H7 (cell line): Measurements from ENCODE around the gene LIN9. TPM values are rescaled to one million over a fixed set of nuclear protein-coding genes. Genes with fewer than 3 reads are reported as not detected.
"Not testable (repeated sequence)": the region's sequence is repeated elsewhere in the genome, so short reads cannot be mapped to it uniquely, and the experiment has no call there.

Source experiments
- DNase-seq: peaks from one replicate; pipeline ENCODE4 v3.0.0; 2012
- H3K27me3 ChIP-seq: 2 replicates; pipeline ENCODE4 v1.6.0; 2011; ENCODE audit warnings: mild to moderate bottlenecking, low read length; ENCODE audit not compliant: control insufficient read depth, insufficient read depth
- H3K36me3 ChIP-seq: replicated peaks from 2 replicates; pipeline ENCODE4 v1.5.1; 2011; ENCODE audit warnings: low read length; ENCODE audit not compliant: control insufficient read depth, insufficient read depth
- H3K4me3 ChIP-seq: 2 replicates; pipeline ENCODE4 v1.5.1; 2011; ENCODE audit warnings: low read depth, mild to moderate bottlenecking, control low read depth, low read length, moderate library complexity; ENCODE audit not compliant: insufficient read depth
- total RNA-seq: library from RNA; depleted of rRNA; stranded (reverse); fragments of >200 nt; shearing (Covaris generic); gene quantifications from 2 replicates; pipeline ENCODE4 v1.2.3, GENCODE V29; 2014

The LIN9 gene
- total RNA-seq, 1 experiment from 2014 or later, result 19.9 TPM

- H3K27me3 ChIP-seq, H3K36me3 ChIP-seq, DNase-seq, H3K4me3 ChIP-seq: not testable (repeated sequence)
These were observed 36.6 kb downstream of the LIN9 start for GRCh38 chr1:226272233-226272902.

GRCh38 chr1:226268421-226269124 lies 40.4 kb downstream of the LIN9 start:
- no peaks in the 10 kb centered on the region; the same call in none of the 2 replicates for H3K36me3 ChIP-seq
- no peak overlapping the region for H3K4me3 ChIP-seq
- DNase-seq, result no peak
- no peaks in the 10 kb centered on the region for H3K27me3 ChIP-seq

- H3K36me3 ChIP-seq, result no peaks in the 10 kb centered on the region; the same call in 1 of the 2 replicates
- DNase-seq, result no peak
- H3K27me3 ChIP-seq, result no peaks in the 10 kb centered on the region
- H3K4me3 ChIP-seq, result no peak overlapping the region
These were observed 47.1 kb downstream of the LIN9 start for GRCh38 chr1:226261818-226262217.

GRCh38 chr1:226255380-226255779 lies 53.6 kb downstream of the LIN9 start:
- Histone ChIP-seq H3K4me3 (no peak overlapping the region), H3K27me3 (no peaks in the 10 kb centered on the region), H3K36me3 (peaks cover 3% of the 10 kb centered on the region; the same call in 1 of the 2 replicates)
- no peak for DNase-seq

- Histone ChIP-seq H3K36me3 (peaks cover 3% of the 10 kb centered on the region; the same call in 1 of the 2 replicates), H3K27me3 (no peaks in the 10 kb centered on the region), H3K4me3 (no peak overlapping the region)
- no peak for DNase-seq
These were observed 55.0 kb downstream of the LIN9 start for GRCh38 chr1:226253933-226254332.

GRCh38 chr1:226252841-226253240 lies 56.1 kb downstream of the LIN9 start:
- DNase-seq, H3K27me3 ChIP-seq, H3K4me3 ChIP-seq, H3K36me3 ChIP-seq: not testable (repeated sequence)

- H3K27me3 ChIP-seq, result no peaks in the 10 kb centered on the region
- DNase-seq, result no peak
- H3K4me3 ChIP-seq, result no peak overlapping the region
- peaks cover 3% of the 10 kb centered on the region; the same call in 1 of the 2 replicates for H3K36me3 ChIP-seq
These were observed 58.5 kb downstream of the LIN9 start for GRCh38 chr1:226250511-226250910.

GRCh38 chr1:226248796-226249195 lies 60.2 kb downstream of the LIN9 start:
- H3K36me3 ChIP-seq, result peaks cover 3% of the 10 kb centered on the region; the same call in 1 of the 2 replicates

GRCh38 chr1:226248091-226248490 lies 60.9 kb downstream of the LIN9 start:
- no peaks in the 10 kb centered on the region for H3K27me3 ChIP-seq
- H3K36me3 ChIP-seq, result peaks cover 3% of the 10 kb centered on the region; the same call in 1 of the 2 replicates
- DNase-seq, result no peak
- no peak overlapping the region for H3K4me3 ChIP-seq

More at GRCh38 chr1:226248796-226249195, 60.2 kb downstream of the LIN9 start:
- Histone ChIP-seq H3K4me3 (no peak overlapping the region), H3K27me3 (no peaks in the 10 kb centered on the region)
- no peak for DNase-seq

- DNase-seq, result no peak
- peaks cover 5% of the 10 kb centered on the region for H3K36me3 ChIP-seq
- H3K4me3 ChIP-seq, result no peak overlapping the region
- H3K27me3 ChIP-seq, result no peaks in the 10 kb centered on the region
These were observed 69.5 kb downstream of the LIN9 start for GRCh38 chr1:226239421-226239820.

- Histone ChIP-seq H3K4me3 (no peak overlapping the region), H3K27me3 (no peaks in the 10 kb centered on the region), H3K36me3 (peaks cover 5% of the 10 kb centered on the region)
- DNase-seq, result no peak
These were observed 72.1 kb downstream of the LIN9 start for GRCh38 chr1:226236826-226237225.

- H3K4me3 ChIP-seq, result no peak overlapping the region
- H3K36me3 ChIP-seq, result peaks cover 5% of the 10 kb centered on the region
- no peak for DNase-seq
- H3K27me3 ChIP-seq, result no peaks in the 10 kb centered on the region
These were observed 75.2 kb downstream of the LIN9 start for GRCh38 chr1:226233806-226234205.

- H3K4me3 ChIP-seq, result no peak overlapping the region
- DNase-seq, result no peak
- peaks cover 4% of the 10 kb centered on the region for H3K36me3 ChIP-seq
- no peaks in the 10 kb centered on the region for H3K27me3 ChIP-seq
These were observed 75.7 kb downstream of the LIN9 start for GRCh38 chr1:226233293-226233692.

GRCh38 chr1:226226601-226227000 lies 82.4 kb downstream of the LIN9 start:
- H3K27me3 ChIP-seq, result peaks cover 5% of the 10 kb centered on the region
- H3K4me3 ChIP-seq, result no peak overlapping the region
- no peak for DNase-seq
- no peaks in the 10 kb centered on the region; the same call in 1 of the 2 replicates for H3K36me3 ChIP-seq

GRCh38 chr1:226223786-226224244 lies 85.1 kb downstream of the LIN9 start:
- Histone ChIP-seq H3K4me3 (peak overlapping the region; percentile 88), H3K27me3 (peaks cover 5% of the 10 kb centered on the region), H3K36me3 (no peaks in the 10 kb centered on the region)
- DNase-seq, result no peak
